PFSK-1 (cell line): ENCODE results near the gene F2RL3.

ENCODE experiments used
- FOXP2 ChIP-seq: optimal IDR thresholded peaks from 2 replicates; pipeline ENCODE3; 2011; ENCODE audit warnings: borderline replicate concordance, control low read depth, inconsistent platforms; ENCODE audit not compliant: insufficient read depth; ENCODE audit errors: extremely low read length, extremely low read depth
- POLR2AphosphoS5 ChIP-seq: IDR thresholded peaks from 2 replicates; pipeline ENCODE4 v1.6.1; 2012; ENCODE audit warnings: low read depth, mild to moderate bottlenecking, control low read depth, low read length, moderate library complexity
- SIN3A ChIP-seq: IDR thresholded peaks from 2 replicates; pipeline ENCODE4 v1.6.1; 2012; ENCODE audit warnings: mild to moderate bottlenecking, low read length, moderate library complexity, borderline replicate concordance; ENCODE audit not compliant: insufficient read depth
- TAF1 ChIP-seq: IDR thresholded peaks from 2 replicates; pipeline ENCODE4 v1.6.1; 2012; ENCODE audit warnings: low read length, control low read depth, borderline replicate concordance; ENCODE audit not compliant: insufficient read depth
- TF ChIP-seq, protein P1 (sequence below), 2 experiments: IDR thresholded peaks; 2 replicates each; pipeline versions ENCODE4 v1.6.1 to v1.8.0; 2011 to 2012; ENCODE audit warnings: low read depth in 2 of 2, low read length in 2 of 2, control low read depth in 1 of 2, inconsistent platforms in 1 of 2, mild to moderate bottlenecking in 1 of 2, moderate library complexity in 1 of 2; ENCODE audit not compliant: insufficient read depth in 1 of 2

DNA sequence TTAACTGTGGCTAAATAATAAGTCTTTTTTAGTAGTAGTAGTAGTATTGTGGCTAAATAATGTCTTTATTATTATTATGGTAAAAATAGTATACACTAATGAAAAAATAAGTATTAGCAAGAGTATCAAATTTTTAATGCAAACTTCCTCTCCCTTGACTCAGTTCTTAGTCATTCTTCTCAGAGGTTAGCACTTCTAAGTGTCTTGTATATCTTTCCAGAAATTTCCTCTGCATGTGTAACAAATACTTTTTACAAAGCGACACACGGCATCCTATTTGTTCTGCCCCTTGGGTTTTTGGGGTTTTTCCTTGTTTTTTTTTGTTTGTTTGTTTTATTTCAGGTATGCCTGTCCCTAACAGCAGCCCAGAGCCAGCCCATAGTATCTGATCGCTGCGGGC is 38.7 kb upstream of the F2RL3 start:
- TF ChIP-seq, protein P1, sequence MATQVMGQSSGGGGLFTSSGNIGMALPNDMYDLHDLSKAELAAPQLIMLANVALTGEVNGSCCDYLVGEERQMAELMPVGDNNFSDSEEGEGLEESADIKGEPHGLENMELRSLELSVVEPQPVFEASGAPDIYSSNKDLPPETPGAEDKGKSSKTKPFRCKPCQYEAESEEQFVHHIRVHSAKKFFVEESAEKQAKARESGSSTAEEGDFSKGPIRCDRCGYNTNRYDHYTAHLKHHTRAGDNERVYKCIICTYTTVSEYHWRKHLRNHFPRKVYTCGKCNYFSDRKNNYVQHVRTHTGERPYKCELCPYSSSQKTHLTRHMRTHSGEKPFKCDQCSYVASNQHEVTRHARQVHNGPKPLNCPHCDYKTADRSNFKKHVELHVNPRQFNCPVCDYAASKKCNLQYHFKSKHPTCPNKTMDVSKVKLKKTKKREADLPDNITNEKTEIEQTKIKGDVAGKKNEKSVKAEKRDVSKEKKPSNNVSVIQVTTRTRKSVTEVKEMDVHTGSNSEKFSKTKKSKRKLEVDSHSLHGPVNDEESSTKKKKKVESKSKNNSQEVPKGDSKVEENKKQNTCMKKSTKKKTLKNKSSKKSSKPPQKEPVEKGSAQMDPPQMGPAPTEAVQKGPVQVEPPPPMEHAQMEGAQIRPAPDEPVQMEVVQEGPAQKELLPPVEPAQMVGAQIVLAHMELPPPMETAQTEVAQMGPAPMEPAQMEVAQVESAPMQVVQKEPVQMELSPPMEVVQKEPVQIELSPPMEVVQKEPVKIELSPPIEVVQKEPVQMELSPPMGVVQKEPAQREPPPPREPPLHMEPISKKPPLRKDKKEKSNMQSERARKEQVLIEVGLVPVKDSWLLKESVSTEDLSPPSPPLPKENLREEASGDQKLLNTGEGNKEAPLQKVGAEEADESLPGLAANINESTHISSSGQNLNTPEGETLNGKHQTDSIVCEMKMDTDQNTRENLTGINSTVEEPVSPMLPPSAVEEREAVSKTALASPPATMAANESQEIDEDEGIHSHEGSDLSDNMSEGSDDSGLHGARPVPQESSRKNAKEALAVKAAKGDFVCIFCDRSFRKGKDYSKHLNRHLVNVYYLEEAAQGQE (IDR thresholded peaks at IDR 0.05; ENCODE audit: insufficient read depth in 1 of 2, low read depth in 2 of 2, low read length in 2 of 2): no peak
- TF ChIP-seq POLR2AphosphoS5: no peak
- TF ChIP-seq SIN3A: no peak
- TF ChIP-seq TAF1: no peak
- TF ChIP-seq FOXP2: no peak
